Measurements from ENCODE around the gene CCDC74B.
"Not testable (repeated sequence)": the region's sequence is repeated elsewhere in the genome, so short reads cannot be mapped to it uniquely, and the experiment has no call there.

The CCDC74B gene

GRCh38 chr2:130166611-130167010 lies 21.7 kb upstream of the CCDC74B start:
- DNase-seq (ENCODE audit: low spot score) = not testable (repeated sequence)

GRCh38 chr2:130165293-130166016 lies 20.5 kb upstream of the CCDC74B start:
- no peak for DNase-seq (ENCODE audit: low spot score)

GRCh38 chr2:130162968-130163367 lies 18.1 kb upstream of the CCDC74B start:
- no peak for DNase-seq (ENCODE audit: low spot score)

GRCh38 chr2:130162486-130162885 lies 17.6 kb upstream of the CCDC74B start:
- DNase-seq (ENCODE audit: low spot score) = not testable (repeated sequence)

- not testable (repeated sequence) for DNase-seq (ENCODE audit: low spot score)
These were observed 16.2 kb upstream of the CCDC74B start for GRCh38 chr2:130160838-130161705.

GRCh38 chr2:130160131-130160530 lies 15.2 kb upstream of the CCDC74B start:
- no peak for DNase-seq (ENCODE audit: low spot score)

GRCh38 chr2:130159376-130159775 lies 14.5 kb upstream of the CCDC74B start:
- DNase-seq (ENCODE audit: low spot score) = not testable (repeated sequence)

GRCh38 chr2:130158631-130159030 lies 13.7 kb upstream of the CCDC74B start:
- no peak for DNase-seq (ENCODE audit: low spot score)

- not testable (repeated sequence) for DNase-seq (ENCODE audit: low spot score)
These were observed 13.1 kb upstream of the CCDC74B start for GRCh38 chr2:130157825-130158514.

GRCh38 chr2:130157354-130157753 lies 12.4 kb upstream of the CCDC74B start:
- not testable (repeated sequence) for DNase-seq (ENCODE audit: low spot score)

GRCh38 chr2:130156624-130157004 lies 11.7 kb upstream of the CCDC74B start:
- no peak for DNase-seq (ENCODE audit: low spot score)

GRCh38 chr2:130155956-130156623 lies 11.2 kb upstream of the CCDC74B start:
- DNase-seq (ENCODE audit: low spot score) = peak; percentile 41

- no peak for DNase-seq (ENCODE audit: low spot score)
These were observed 10.2 kb upstream of the CCDC74B start for GRCh38 chr2:130154773-130155765.

GRCh38 chr2:130154423-130154770 lies 9.5 kb upstream of the CCDC74B start:
- DNase-seq (ENCODE audit: low spot score) = not testable (repeated sequence)

GRCh38 chr2:130153721-130154422 lies 9.0 kb upstream of the CCDC74B start:
- not testable (repeated sequence) for DNase-seq (ENCODE audit: low spot score)

GRCh38 chr2:130152816-130153595 lies 8.1 kb upstream of the CCDC74B start:
- DNase-seq (ENCODE audit: low spot score) = no peak

GRCh38 chr2:130152136-130152815 lies 7.4 kb upstream of the CCDC74B start:
- DNase-seq (ENCODE audit: low spot score) = not testable (repeated sequence)

GRCh38 chr2:130151145-130151512 lies 6.2 kb upstream of the CCDC74B start:
- not testable (repeated sequence) for DNase-seq (ENCODE audit: low spot score)
